Measurements from ENCODE around the gene SMCO3.

Gene SMCO3

DNA sequence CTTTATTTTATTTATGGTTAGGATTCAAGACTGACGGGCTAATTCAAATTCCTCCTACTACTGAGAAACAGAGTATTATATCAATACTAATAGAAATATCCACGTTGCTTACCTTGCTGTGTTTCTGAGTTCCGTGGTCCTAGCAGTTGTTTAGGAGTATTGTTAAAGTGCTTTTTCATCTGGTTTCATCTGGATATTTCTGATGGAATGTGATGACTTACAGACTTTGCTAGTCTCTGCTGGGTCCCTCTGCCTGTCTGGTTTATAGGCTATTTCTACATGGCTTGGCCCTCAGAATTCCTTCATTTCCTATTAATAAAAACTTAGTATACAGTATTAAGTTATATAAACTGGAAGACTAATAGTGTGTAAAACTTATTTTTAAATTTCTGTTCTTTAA is at the start of gene SMCO3:
SMCO3 (minus strand) TSS at position 169 of the 400 bp plus-strand sequence. CDS start 7,502 bp downstream, outside the sequence.
- no peak for DNase-seq

- DNase-seq = no peak
These were observed 46.5 kb upstream of the SMCO3 start for GRCh38 chr12:14860490-14860889.

DNA sequence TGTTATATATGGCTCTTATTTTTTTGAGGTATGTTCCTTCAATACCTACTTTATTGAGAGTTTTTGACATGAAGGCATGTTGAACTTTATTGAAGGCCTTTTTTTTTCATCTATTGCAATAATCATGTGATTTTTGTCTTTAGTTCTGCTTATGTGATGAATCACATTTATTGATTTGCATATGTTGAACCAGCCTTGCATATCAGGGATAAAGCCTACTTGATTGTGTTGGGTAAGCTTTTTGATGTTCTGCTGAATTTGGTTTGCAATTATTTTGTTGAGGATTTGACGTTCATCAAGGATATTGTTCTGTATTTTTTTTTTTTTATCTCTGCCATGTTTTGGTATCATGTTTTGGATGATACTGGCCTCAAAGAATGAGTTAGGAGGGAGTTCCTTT is 44.5 kb upstream of the SMCO3 start:
- no peak for DNase-seq

DNA sequence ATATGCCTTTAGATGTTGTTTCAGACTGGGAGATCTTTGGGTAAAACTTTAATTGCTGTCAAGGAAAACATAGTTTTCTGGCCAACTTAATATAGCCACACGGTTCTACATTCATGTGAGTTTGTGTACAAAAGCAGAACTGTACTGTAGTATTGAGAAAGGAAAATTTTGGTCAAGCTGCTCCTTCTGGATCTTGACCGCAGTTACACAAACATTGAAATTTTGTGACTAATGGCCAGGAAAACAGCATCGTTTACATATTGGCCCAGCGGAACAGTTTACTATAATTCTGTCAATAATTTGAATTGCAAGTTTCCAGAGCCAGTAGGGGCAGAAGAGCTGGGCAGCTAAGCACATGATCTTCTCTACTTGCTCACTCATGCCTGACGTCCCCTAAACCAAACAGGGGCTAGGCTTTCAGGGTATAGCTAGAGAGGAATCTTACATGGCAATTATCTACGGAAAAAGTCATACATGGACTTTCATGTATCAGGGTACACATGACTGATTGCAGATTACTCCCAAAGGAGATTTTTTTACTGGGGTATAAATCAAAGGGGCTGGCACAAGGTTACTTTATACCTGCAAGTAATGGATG is 40.7 kb upstream of the SMCO3 start:
- DNase-seq = no peak

DNA sequence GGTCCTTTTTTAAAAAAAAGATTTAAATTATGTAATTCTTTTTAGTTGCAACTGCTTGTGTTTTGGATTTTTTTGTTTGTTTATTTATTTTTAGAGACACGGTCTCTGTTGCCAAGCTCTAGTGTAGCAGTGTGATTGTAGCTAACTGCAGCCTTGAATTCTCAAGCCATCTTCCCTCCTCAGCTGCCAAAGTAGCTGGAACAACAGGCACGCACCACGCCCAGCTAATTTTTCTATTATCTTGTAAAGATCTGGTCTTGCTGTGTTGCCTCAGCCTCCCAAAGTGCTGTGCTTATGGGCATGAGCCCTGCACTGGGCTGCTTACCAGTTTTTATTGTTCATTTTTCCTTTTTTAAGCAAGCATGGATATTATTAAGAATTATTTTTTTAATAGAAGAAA is 40.0 kb upstream of the SMCO3 start:
- no peak for DNase-seq

DNA sequence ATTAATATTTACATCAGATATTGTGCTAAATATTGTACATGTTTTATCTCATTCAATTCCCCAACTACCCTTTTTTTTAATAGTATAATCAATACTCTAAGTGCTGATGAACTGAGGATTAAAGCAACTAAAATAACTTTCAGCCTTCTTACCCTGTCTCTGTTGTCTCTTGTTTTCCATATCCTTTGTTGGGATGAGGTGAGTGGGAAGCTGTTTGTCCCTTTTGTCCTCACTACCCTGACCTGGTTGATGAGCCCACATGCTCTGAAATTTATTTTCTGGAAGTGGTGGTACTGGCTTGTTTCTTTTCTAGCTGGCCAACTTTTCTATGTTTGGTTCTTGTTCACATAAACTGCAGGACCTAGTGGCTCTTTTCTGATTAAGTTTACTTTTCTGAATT is 38.9 kb upstream of the SMCO3 start:
- no peak for DNase-seq

DNA sequence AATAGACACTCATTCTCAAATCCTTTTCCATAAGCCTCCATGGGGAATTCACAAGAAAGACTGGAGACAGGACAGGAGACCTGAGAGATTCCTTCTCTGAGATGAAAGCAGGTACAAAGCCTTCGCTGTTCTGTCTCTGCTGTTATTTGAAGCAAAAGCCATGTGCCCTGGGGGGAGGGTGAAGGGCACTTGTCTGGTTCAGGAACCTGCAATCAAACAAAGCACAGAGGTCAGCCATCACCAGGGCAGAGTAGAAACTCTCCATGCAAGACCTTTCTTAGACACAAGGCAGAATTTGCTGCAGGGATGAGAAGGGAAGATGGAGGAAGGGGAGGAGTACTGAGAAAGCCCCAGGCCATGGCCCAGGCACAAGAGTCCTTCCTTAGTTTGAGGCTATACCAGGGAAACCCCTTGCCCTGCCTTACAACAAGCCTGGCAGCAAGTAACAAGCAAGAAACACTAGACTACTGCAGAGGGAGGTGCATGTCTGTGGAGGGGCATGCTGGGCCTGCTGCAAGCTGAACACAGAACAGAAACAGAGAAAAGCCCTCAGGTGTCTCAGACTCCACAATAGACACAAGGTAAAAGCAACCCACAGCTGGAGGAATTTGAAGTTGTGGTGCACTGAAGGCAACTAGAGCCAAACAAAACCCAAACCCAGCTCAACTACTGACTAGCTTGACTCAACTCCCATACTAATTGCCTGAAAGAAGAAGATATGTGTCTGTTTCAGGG is 37.1 kb upstream of the SMCO3 start:
- no peak for DNase-seq

DNA sequence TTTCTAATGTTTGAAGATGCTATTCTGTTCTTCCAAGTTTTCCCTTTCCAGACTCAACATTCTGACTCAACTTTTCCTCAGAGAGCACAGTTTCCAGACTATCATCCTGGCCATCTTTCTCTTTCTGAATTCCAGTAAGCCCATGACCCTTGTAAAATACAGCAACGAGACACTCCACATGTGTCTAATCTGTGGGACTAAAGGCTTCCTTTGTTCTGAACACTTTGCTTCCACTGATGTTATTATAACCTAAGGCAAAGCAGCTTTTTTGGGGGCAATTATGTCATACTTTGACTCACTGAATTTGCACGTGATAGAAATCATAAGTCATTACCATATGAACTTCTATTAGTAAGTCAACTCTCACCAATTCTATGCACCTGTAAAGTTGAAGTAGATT is 35.7 kb upstream of the SMCO3 start:
- DNase-seq = no peak

DNA sequence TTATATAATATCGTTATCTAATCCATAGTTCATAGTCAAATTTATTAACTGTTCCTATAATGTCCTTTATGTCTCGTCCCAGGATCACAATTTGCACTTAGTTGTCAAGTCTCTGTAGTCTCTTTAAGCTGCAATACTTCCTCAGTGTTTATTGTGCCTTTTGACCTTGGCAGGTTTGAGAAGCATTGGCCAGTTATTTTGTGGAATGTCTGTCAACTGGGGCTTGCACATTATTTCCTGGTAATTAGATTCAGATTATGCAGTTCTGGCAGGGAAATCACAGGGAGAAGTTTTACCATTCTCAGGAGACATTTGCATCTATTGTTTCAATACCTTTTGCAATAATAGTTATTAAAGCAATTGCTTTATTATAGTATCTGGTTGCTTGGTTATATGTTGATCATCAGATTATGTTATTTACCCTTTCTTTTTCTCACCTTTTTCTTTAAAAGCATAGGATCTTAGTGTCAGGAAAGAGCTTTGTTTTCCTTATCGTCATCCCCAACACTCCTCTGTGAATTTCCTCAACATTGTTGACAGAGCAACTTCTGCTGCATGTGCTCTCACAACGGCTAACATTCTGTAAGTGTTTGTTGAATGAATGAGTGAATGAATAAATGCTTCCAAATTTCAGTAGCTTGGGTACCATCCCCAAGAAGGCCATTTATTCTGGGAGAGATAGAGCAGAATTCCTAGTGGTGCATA is 33.0 kb upstream of the SMCO3 start:
- DNase-seq = no peak

DNA sequence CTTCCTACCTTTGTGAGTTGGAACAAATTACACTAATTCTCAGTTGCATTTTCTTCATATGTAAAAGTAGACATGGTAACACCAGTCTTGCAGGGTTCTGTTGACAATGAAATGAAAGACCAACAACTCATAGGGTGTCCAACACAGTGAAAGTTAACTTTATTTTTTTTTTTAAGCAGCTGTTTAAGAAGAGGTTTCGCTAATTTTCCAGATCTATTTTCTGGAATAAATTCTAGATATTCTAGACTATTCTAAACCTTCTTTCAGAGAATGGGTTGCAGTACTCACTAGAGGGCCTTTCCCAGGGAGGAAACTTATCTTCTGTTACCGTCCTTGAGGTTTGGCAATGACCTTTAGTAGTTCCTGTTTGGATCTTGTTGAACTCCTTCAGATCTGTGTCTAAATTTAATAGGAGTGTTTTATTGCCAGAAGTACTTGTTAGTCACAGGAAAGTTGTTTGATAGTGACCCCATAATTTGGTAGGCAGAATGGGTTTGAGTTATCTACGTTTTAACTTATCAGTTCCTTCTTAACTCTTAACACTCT is 32.1 kb upstream of the SMCO3 start:
- DNase-seq = no peak

- peak; percentile 60 for DNase-seq
These were observed 31.4 kb upstream of the SMCO3 start for GRCh38 chr12:14845350-14845750.

DNA sequence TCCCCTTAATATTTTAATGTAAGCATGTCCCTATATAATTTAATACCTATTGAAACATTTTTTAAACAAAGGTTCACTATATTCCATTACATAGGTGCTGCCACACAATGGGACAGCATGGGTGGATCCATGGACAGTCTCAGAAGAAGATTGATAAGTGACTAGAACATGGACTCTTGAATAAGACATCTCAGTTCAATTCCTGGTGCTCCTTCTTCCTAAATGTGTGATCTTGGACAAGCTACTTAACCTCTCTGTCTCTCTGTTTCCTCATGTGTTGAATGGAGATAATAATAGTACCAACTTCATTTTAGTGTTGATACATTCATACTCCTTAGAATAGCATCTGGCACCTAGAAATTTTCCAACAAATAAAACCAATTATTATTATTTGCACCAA is 30.4 kb upstream of the SMCO3 start:
- DNase-seq = no peak

- no peak for DNase-seq
These were observed 29.5 kb upstream of the SMCO3 start, which contains the start of gene ART4 for GRCh38 chr12:14843425-14843887. ART4 (minus strand) TSS chr12:14843526; CDS start chr12:14843113, 413 bp downstream.

DNA sequence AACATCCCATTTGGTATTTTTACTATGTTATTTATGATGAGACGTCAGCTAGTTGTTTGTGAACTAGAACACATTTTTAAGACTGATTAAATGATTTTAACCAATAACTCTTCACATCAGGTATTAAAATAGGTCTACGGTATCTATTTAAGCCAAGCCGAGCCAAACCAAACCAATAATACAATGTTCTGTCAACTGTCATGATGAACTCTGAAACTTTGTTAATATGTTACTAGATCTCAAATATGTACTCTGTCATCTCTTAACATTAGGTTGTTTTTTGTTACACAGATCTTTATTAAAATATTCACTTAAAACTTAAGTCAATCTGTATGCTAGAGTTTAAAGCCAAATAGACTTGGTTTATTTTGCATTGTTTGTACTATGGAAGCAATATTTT is 28.3 kb upstream of the SMCO3 start:
- DNase-seq = no peak

- DNase-seq = no peak
These were observed 27.8 kb upstream of the SMCO3 start for GRCh38 chr12:14841761-14842160.

GRCh38 chr12:14840616-14841015 is 26.6 kb upstream of the SMCO3 start:
- DNase-seq = no peak

DNA sequence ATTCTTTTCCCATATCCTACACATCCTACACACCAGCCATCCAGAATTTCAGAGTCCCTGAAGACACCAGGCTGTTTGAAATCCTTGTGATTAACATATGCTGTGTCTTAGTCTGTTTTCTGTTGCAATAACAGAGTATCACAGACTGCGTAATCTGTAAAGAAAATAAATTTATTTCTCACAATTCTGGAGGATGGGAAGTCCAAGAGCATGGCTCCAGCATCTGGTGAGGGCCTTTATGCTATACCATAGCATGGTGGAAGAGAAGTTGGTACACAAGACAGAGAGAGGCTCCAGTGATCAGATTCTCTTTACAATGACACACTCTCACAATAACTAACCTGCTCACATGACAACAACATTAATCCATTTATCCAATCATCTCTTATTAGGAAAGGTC is 25.3 kb upstream of the SMCO3 start:
- no peak for DNase-seq

DNA sequence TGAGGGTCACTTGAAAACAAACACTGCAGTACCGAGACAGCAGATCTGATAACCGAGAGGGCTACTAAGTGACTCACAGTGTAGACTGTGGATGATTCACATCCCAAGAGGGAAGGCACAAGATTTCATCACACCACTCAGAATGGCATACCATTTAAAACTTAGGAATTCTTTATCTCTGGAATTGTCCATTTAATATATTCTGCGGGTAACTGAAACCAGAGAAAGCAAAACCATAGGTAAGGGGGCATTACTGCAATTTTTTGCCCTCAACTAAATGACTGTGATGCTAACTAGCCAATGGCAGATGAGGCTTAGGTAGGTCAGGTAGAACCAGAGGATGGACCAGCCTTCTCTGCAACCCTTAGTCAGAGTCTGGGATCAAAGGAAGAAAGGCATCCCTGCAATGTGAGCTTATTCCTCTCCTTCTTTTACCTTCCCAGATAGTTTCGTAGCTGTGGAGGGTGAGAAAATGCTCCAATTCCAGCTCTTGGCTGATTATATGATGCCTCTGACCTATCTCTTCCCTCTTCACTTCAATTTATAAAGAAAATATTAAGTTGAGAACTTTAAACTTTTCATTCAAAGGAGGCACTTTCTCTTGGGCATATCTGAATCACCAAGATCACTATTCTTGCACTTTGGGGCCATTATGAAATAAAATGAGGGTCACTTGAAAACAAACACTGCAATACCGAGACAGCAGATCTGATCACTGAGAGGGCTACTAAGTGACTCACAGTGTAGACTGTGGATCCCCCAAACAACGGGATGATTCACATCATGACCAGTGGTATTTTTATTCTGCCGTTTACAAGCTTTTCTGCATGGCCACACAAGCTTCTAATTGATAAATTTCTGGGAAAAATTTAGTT is 22.6 kb upstream of the SMCO3 start:
- no peak for DNase-seq

- DNase-seq = no peak
These were observed 20.5 kb upstream of the SMCO3 start for GRCh38 chr12:14834509-14834908.

DNA sequence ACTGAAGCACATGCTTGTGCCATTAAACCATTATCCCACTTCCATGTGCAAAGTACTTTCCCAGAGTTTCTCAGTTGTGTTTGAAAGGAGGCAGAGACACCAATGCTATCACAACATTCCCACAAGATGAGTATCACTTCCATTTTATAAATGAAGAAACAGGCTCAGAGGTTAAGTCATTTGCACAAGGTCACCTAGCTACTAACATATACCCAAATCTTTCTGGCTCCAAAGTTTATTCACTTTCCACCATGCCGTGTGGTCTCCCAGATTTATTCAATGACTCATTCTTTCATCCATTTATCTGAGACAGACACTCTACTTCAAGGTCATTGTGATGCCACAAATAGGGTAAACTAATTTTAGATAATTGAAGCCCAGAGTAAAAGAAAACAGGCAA is 20.0 kb upstream of the SMCO3 start:
- DNase-seq = no peak

GRCh38 chr12:14833336-14833735 is 19.4 kb upstream of the SMCO3 start:
- no peak for DNase-seq

GRCh38 chr12:14828892-14829291 is 14.9 kb upstream of the SMCO3 start:
- no peak for DNase-seq

GRCh38 chr12:14827043-14827442 is 13.1 kb upstream of the SMCO3 start:
- DNase-seq = no peak

Data from activated CD4-positive, alpha-beta T cell treated with anti-CD3 and anti-CD28 coated beads, Interleukin-2, Interleukin-6, amounts not matched to agents 100 ng/mL and 50 ng/mL, durations not matched to agents 16 hours and 8 hours (primary cell).